Activated naive CD8-positive, alpha-beta T cell treated with anti-CD3 and anti-CD28 coated beads, Interleukin-2, amount 10 ng/mL, durations not matched to agents 7 days and 5 days (primary cell): ENCODE results near the gene SLC35F4. TPM values are rescaled to one million over a fixed set of nuclear protein-coding genes. Genes with fewer than 3 reads are reported as not detected.
"Not testable (repeated sequence)": the region's sequence is repeated elsewhere in the genome, so short reads cannot be mapped to it uniquely, and the experiment has no call there.

Source experiments
- ATAC-seq: fragments of 150-1000 bp; cut with Tn5 transposase; one replicate; pipeline ENCODE4 v1.10.0; 2021; ENCODE audit warnings: low read depth, moderate library complexity
- POLR2A ChIA-PET: fragments of 350-600 bp; sonication (Branson Sonifier 250); formaldehyde crosslinking; loops from one replicate; lab custom pipeline; 2021; ENCODE audit warnings: antibody characterized with exemption; lab: Charles Lee
- DNase-seq: peaks from one replicate; pipeline ENCODE4 v3.0.0; 2021
- H3K27ac Mint-ChIP-seq: one replicate; pipeline ENCODE4 v1.8.0; 2022; ENCODE audit warnings: mild to moderate bottlenecking, mixed read lengths
- H3K27me3 Mint-ChIP-seq: one replicate; pipeline ENCODE4 v1.8.0; 2022; ENCODE audit warnings: mild to moderate bottlenecking, moderate library complexity, mixed read lengths
- H3K36me3 Mint-ChIP-seq: one replicate; pipeline ENCODE4 v1.8.0; 2021; ENCODE audit warnings: mild to moderate bottlenecking, mixed read lengths
- H3K4me1 Mint-ChIP-seq: one replicate; pipeline ENCODE4 v1.8.0; 2021; ENCODE audit warnings: mixed read lengths
- H3K4me3 Mint-ChIP-seq: one replicate; pipeline ENCODE4 v1.8.0; 2022; ENCODE audit warnings: mild to moderate bottlenecking, moderate library complexity, mixed read lengths
- H3K9me3 Mint-ChIP-seq: one replicate; pipeline ENCODE4 v1.8.0; 2021; ENCODE audit warnings: mixed read lengths
- total RNA-seq, 2 experiments: library from RNA; stranded (reverse); gene quantifications; one replicate each; pipeline ENCODE4 v1.2.3, GENCODE V29; 2021

Gene SLC35F4
- total RNA-seq, 2 experiments from 2014 or later = not detected

- no peak for DNase-seq
- POLR2A ChIA-PET = no interaction called here
These were observed 3.7 kb upstream of the SLC35F4 start for GRCh38 chr14:57869617-57870016.

GRCh38 chr14:57866199-57866705 lies 360 bp upstream of the SLC35F4 start:
- no peaks in the 10 kb centered on the region for H3K4me1 Mint-ChIP-seq
- no peak overlapping the region for H3K27ac Mint-ChIP-seq
- DNase-seq (no peak), ATAC-seq (no peak)
- H3K36me3 Mint-ChIP-seq = no peaks in the 10 kb centered on the region
- no peak overlapping the region for H3K4me3 Mint-ChIP-seq
- POLR2A ChIA-PET = no interaction called here
- H3K27me3 Mint-ChIP-seq = peaks cover 40% of the 10 kb centered on the region
- H3K9me3 Mint-ChIP-seq = no peaks in the 10 kb centered on the region

More at GRCh38 chr14:57869617-57870016, 3.7 kb upstream of the SLC35F4 start:
- no peaks in the 10 kb centered on the region for H3K9me3 Mint-ChIP-seq
- no peaks in the 10 kb centered on the region for H3K36me3 Mint-ChIP-seq
- H3K27me3 Mint-ChIP-seq = peaks cover 27% of the 10 kb centered on the region
- no peak overlapping the region for H3K27ac Mint-ChIP-seq
- no peaks in the 10 kb centered on the region for H3K4me1 Mint-ChIP-seq
- ATAC-seq = no peak
- H3K4me3 Mint-ChIP-seq = no peak overlapping the region

GRCh38 chr14:57865066-57865402 lies 858 bp downstream of the SLC35F4 start:
- DNase-seq = no peak
- no peaks in the 10 kb centered on the region for H3K36me3 Mint-ChIP-seq
- POLR2A ChIA-PET = interaction anchor here (0.5 kb wide), 1 partner anchor 12 kb away, joined by 3 read pairs; no protein-coding TSS in a partner anchor
- no peak overlapping the region for H3K4me3 Mint-ChIP-seq
- ATAC-seq = no peak
- peaks cover 38% of the 10 kb centered on the region for H3K27me3 Mint-ChIP-seq
- H3K9me3 Mint-ChIP-seq = no peaks in the 10 kb centered on the region
- no peaks in the 10 kb centered on the region for H3K4me1 Mint-ChIP-seq
- H3K27ac Mint-ChIP-seq = no peak overlapping the region

- Mint-ChIP-seq H3K36me3 (no peaks in the 10 kb centered on the region), H3K4me3 (no peak overlapping the region), H3K27ac (no peak overlapping the region), H3K27me3 (peaks cover 37% of the 10 kb centered on the region), H3K9me3 (no peaks in the 10 kb centered on the region), H3K4me1 (no peaks in the 10 kb centered on the region)
- DNase-seq (no peak), ATAC-seq (no peak)
- POLR2A ChIA-PET = interaction anchor here (0.5 kb wide), 1 partner anchor 12 kb away, joined by 3 read pairs; no protein-coding TSS in a partner anchor
These were observed 1.2 kb downstream of the SLC35F4 start for GRCh38 chr14:57864659-57865058.

- Mint-ChIP-seq H3K4me1 (no peaks in the 10 kb centered on the region), H3K36me3 (no peaks in the 10 kb centered on the region), H3K9me3 (no peaks in the 10 kb centered on the region), H3K27ac (no peak overlapping the region), H3K27me3 (peaks cover 32% of the 10 kb centered on the region), H3K4me3 (no peak overlapping the region)
- POLR2A ChIA-PET = no interaction called here
- DNase-seq (no peak), ATAC-seq (no peak)
These were observed 2.4 kb downstream of the SLC35F4 start for GRCh38 chr14:57863471-57863870.

GRCh38 chr14:57855666-57856065 lies 10.2 kb downstream of the SLC35F4 start:
- H3K4me1 Mint-ChIP-seq, DNase-seq: not testable (repeated sequence)

GRCh38 chr14:57854571-57854970 lies 11.3 kb downstream of the SLC35F4 start:
- Mint-ChIP-seq H3K27me3 (peaks cover 2% of the 10 kb centered on the region), H3K9me3 (peaks cover 6% of the 10 kb centered on the region), H3K4me3 (no peak overlapping the region), H3K27ac (no peak overlapping the region), H3K36me3 (no peaks in the 10 kb centered on the region), H3K4me1 (no peaks in the 10 kb centered on the region)
- DNase-seq (no peak), ATAC-seq (no peak)
- POLR2A ChIA-PET = no interaction called here

More at GRCh38 chr14:57855666-57856065, 10.2 kb downstream of the SLC35F4 start:
- ATAC-seq, H3K9me3 Mint-ChIP-seq, H3K4me3 Mint-ChIP-seq, H3K36me3 Mint-ChIP-seq, H3K27me3 Mint-ChIP-seq, POLR2A ChIA-PET, H3K27ac Mint-ChIP-seq: not testable (repeated sequence)

GRCh38 chr14:57851354-57851753 lies 14.5 kb downstream of the SLC35F4 start:
- Mint-ChIP-seq H3K4me1 (no peaks in the 10 kb centered on the region), H3K27me3 (peaks cover 2% of the 10 kb centered on the region), H3K9me3 (peaks cover 6% of the 10 kb centered on the region), H3K4me3 (no peak overlapping the region), H3K36me3 (no peaks in the 10 kb centered on the region), H3K27ac (no peak overlapping the region)
- no peak for ATAC-seq
- DNase-seq = no peak
- POLR2A ChIA-PET = no interaction called here

- ATAC-seq (no peak), DNase-seq (no peak)
- H3K4me3 Mint-ChIP-seq = no peak overlapping the region
- H3K4me1 Mint-ChIP-seq = no peaks in the 10 kb centered on the region
- peaks cover 2% of the 10 kb centered on the region for H3K27me3 Mint-ChIP-seq
- H3K9me3 Mint-ChIP-seq = peaks cover 2% of the 10 kb centered on the region
- POLR2A ChIA-PET = no interaction called here
- no peak overlapping the region for H3K27ac Mint-ChIP-seq
- no peaks in the 10 kb centered on the region for H3K36me3 Mint-ChIP-seq
These were observed 17.1 kb downstream of the SLC35F4 start for GRCh38 chr14:57848786-57849185.

- Mint-ChIP-seq H3K27ac (no peak overlapping the region), H3K4me3 (no peak overlapping the region), H3K27me3 (no peaks in the 10 kb centered on the region), H3K9me3 (no peaks in the 10 kb centered on the region), H3K4me1 (no peaks in the 10 kb centered on the region), H3K36me3 (no peaks in the 10 kb centered on the region)
- no peak for ATAC-seq
- no peak for DNase-seq
- POLR2A ChIA-PET = no interaction called here
These were observed 17.5 kb downstream of the SLC35F4 start for GRCh38 chr14:57848353-57848752.

- no peaks in the 10 kb centered on the region for H3K4me1 Mint-ChIP-seq
- no peaks in the 10 kb centered on the region for H3K9me3 Mint-ChIP-seq
- ATAC-seq = no peak
- DNase-seq = no peak
- no peak overlapping the region for H3K27ac Mint-ChIP-seq
- no peaks in the 10 kb centered on the region for H3K36me3 Mint-ChIP-seq
- H3K27me3 Mint-ChIP-seq = no peaks in the 10 kb centered on the region
- POLR2A ChIA-PET = no interaction called here
- H3K4me3 Mint-ChIP-seq = no peak overlapping the region
These were observed 18.2 kb downstream of the SLC35F4 start for GRCh38 chr14:57847706-57848105.

- POLR2A ChIA-PET = no interaction called here
- Mint-ChIP-seq H3K36me3 (no peaks in the 10 kb centered on the region), H3K9me3 (no peaks in the 10 kb centered on the region), H3K4me3 (no peak overlapping the region), H3K27ac (no peak overlapping the region), H3K4me1 (no peaks in the 10 kb centered on the region), H3K27me3 (no peaks in the 10 kb centered on the region)
- no peak for DNase-seq
- ATAC-seq = no peak
These were observed 18.8 kb downstream of the SLC35F4 start for GRCh38 chr14:57847096-57847495.

GRCh38 chr14:57846596-57846995 lies 19.3 kb downstream of the SLC35F4 start:
- H3K27me3 Mint-ChIP-seq = no peaks in the 10 kb centered on the region
- no peak for ATAC-seq
- no peak overlapping the region for H3K27ac Mint-ChIP-seq
- no peaks in the 10 kb centered on the region for H3K9me3 Mint-ChIP-seq
- no peak overlapping the region for H3K4me3 Mint-ChIP-seq
- POLR2A ChIA-PET = no interaction called here
- no peak for DNase-seq
- no peaks in the 10 kb centered on the region for H3K36me3 Mint-ChIP-seq
- H3K4me1 Mint-ChIP-seq = no peaks in the 10 kb centered on the region

GRCh38 chr14:57845802-57846531 lies 19.9 kb downstream of the SLC35F4 start:
- H3K27me3 Mint-ChIP-seq = no peaks in the 10 kb centered on the region
- H3K27ac Mint-ChIP-seq = no peak overlapping the region
- no peaks in the 10 kb centered on the region for H3K36me3 Mint-ChIP-seq
- no peaks in the 10 kb centered on the region for H3K9me3 Mint-ChIP-seq
- POLR2A ChIA-PET = no interaction called here
- ATAC-seq (no peak), DNase-seq (no peak)
- no peak overlapping the region for H3K4me3 Mint-ChIP-seq
- no peaks in the 10 kb centered on the region for H3K4me1 Mint-ChIP-seq
